NCI-H146 treated with DMSO at 0.1 percent for 48 hours (cell line): ENCODE measurements around the gene SLC4A4.

Experiments
- DNase-seq: peaks from one replicate; lab custom pipeline; 2025; ENCODE audit not compliant: unreplicated experiment; lab: John Stamatoyannopoulos, UW

The SLC4A4 gene

DNA sequence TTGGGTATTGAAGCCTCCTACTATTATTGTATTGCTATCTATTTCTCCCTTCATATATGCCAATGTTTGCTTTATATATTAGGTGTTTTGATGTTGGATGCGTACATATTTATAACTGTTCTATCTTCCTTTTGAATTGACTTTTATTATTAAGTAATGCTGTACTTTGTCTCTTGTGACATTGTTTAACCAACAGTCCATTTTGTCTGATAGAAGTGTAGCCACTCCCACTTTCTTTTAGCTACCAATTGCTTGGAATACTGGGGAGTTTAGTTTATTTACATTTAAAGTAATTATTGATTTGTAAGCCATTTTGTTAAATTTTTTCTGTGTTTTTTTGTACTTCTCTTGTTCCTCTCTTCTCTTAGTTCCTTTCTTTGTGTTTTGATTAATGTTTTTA, 249.2 kb downstream of the SLC4A4 start:
- DNase-seq = no peak

DNA sequence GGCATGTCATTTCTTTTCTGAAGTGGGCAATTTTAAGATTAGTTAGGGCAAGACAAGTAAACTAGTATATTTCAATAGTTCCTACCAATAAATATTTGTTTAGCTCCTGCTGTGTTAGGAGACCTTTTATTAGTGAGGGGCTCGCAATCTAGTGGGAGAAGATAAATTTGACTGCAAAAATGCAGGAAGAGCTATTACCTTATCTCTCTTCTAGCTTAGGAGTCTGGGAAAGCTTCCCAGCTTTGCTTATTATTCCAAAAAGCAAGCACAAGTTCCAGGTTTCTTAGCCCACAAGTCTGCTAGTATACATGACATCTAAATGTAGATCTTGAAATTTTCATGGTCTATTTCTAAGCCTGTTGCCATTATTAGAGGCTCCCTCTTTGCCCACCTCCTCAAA, 254.0 kb downstream of the SLC4A4 start:
- no peak for DNase-seq

DNA sequence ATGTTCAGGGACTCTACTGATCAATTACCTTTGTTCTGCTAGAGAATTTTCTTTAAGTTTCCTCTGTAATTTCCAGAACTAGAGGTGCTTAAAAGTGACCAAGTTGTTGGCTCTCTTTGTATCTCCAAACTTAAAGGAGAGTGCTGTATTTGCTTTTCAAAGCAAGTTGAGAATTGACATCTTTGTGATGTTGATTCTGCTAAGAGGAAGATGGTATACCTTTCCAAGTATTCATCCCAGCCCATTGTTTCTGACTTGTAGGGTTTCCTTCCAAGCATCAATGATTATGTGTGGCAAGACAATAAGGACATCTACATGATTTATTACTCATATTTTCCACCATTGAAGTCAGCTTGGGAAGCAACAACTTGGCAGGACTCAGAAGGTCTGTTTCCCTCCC, 254.5 kb downstream of the SLC4A4 start:
- DNase-seq = no peak

DNA sequence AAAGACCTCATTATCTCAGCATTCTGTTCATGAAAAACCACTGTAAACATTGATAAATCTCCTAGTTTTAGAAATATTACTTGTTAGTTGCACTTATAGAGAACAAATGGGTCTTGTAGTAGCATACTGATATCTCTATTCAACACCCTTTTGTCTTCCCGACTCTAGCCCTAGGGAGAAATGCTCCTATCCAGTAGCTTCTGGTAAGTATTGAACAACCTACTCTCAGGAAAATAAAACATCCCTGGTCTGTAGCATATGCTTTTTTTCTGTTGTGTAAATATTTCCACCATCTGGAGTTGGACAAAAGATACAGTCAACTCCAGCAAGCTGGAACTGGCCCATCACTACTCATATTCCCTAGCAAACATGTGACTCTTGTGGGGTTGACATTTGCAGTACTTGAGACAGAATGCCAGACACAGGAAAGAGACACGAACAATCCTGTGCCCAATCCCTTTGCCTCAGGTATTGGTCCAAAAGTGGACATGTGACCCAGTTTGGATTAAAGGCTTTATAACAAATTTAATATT, 256.8 kb downstream of the SLC4A4 start:
- DNase-seq = no peak

DNA sequence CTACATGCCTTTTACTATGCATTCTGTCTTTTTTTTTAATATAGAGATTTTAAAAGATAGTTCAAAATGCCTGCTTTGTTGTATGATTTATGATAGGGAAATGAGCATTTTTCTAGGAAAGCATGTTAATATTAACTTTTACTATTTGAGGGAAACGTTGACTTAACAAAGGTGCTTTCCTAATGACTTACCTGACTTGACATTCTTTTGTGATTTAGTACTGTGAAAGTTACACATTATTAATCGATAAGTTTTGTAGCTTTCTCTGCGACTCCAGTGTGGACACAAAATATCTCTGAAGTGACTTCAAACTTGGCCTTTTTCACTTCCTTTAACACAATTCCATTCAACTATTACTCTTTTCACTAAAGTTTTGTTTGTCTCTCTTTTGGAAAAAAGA, 260.8 kb downstream of the SLC4A4 start:
- DNase-seq = no peak

DNA sequence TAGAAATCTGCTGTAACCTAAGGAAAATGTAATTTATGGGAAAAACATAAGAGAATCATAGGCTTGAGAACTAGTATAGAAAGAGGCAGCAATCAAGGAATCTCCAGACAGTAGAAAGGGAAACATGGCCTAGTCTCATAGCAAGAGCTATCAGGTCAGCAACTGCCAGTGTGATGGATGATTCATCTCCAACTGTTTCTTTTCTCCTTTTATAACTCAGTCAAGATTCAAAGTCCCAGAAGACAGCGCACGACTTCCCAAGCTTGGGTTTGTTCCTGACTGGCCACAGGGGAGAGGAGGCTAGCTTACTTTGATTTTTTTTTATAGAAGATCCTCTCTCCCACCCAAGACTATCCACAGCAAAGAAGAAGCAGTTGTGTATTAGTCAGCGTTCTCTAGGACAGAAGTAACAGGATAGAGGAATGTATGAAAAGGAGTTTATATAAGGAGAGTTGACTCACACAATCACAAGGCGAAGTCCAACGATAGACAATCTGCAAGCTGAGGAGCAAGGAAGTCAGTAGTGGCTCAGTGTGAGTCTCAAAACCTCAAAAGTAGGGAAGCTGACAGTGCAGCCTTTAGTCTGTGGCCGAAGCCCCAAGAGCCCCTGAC, 263.6 kb downstream of the SLC4A4 start:
- DNase-seq = no peak

DNA sequence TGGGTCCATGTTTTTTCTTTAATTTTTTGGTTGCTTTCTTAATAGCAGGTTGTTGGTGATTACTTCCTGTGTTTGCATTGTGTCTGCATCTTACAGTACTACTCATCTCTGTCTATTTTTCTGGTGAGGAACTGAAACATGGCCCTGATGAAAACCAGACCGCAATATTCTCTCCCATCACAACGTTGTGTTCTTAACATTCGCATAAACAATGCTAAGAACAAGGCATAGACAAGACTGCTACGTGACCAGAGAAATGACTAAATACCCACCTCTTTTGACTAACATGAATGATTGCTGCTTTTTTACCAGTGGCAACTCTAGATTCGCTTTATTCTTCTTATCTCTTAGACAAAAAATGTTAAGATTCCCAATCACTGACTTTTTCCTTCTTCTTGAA, 266.0 kb downstream of the SLC4A4 start:
- DNase-seq = no peak

DNA sequence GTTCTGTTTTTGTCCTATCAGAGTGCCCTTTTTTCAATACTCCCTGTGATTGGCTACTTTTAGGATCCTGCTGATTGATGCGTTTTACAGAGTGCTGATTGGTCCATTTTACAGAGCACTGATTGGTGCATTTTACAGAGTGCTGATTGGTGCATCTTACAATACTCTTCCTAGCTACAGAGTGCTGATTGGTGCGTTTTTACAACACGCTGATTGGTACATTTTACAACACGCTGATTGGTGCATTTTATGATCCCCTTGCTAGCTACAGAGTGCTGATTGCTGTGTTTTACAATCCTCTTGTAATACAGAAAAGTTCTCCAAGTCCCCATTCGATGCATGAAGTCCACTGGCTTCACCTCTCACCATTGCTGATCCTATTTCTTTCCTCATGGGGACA, 268.3 kb downstream of the SLC4A4 start:
- DNase-seq = no peak

DNA sequence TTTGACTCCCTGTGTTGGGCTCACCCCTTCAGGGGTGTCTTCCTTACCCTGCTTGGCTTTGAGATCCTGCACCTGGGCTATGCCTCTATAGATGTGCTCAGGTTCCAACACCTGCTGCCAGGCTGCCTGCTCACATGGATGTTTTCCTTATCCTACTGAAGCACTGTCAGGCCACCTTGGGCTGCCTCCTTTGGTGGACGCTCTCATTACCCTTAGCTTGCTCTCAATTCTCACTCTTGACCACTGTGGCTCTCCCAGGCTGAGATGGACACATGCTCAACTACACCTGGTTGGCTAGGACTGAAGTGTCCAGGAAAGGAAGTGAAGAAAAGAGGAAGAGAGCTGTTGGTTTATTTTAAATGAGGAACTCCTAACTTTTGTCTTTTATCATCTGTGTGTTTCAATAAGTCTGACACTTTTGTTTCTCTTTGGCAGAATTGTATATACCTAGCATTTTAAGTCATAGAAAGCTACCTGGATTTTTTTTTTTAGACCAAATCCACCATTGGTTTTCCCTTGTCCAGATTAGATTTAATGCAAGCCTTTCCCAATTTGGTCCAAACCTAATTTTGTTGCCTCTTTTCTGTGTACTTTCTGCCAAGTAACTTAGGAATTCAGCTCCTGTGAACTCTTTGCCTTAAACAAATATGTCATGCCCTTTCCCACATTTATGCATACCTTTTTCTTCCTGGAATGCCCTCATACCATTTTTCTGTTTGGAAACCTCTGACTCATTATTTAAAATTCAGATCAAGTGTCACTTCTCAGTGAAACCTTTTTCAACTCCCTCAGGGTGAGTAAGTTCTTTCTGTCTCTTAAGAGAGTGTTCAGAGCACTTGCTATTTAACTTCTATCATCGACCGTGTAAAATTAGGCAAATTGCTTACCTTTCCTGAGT, 269.2 kb downstream of the SLC4A4 start:
- no peak for DNase-seq

DNA sequence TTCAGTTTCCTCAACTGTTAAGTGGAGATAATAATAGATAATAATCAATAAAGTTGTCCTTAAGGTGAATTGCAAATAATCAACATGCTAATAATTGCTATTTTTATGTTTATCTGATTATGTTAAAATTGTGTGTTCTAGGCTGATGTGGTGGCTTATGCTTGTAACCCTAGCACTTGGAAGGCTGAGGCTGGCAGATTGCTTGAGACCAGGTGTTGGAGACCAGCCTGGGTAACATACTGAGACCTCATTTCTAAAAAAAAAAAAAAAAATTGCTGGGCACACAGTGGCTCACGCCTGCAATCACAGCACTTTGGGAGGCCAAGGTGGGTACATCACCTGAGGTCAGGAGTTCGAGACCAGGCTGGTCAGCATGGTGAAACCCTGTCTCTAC, 269.9 kb downstream of the SLC4A4 start:
- no peak for DNase-seq

DNA sequence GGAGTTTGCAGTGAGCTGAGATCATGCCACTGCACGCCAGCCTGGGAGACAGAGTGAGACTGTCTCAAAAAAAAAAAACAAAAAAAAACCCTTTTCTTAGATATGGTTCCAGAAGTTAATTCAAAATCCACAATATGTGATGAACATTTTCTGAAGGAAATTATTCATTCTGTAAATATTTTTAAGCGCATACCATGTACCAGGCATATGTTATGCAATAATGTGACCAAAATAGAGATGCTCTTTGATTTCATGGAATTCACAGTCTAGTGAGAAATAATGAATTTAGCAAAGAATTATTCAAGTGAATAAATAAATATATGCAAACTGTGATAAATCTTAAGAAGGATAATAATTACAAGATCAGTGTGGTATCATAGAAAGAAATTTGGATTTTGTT, 270.3 kb downstream of the SLC4A4 start:
- DNase-seq = no peak

DNA sequence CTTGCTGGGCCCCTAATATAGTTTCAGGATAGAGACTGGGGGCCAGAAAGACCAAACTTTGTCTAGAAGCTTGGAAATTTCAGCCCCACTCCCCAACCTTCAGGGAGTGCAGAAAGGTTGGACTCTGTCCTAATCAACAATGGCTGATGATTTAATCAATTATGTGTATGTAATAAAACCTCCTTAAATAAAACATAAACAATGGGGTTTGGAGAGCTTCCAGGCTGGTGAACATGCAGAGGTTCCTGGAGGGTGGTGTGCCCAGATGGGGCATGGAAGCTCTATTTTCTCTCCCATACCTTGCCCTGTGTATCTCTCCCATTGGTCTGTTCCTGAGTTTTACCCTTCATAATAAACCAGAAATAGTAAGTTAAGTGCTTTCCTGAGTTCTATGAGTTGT, 270.8 kb downstream of the SLC4A4 start:
- no peak for DNase-seq

DNA sequence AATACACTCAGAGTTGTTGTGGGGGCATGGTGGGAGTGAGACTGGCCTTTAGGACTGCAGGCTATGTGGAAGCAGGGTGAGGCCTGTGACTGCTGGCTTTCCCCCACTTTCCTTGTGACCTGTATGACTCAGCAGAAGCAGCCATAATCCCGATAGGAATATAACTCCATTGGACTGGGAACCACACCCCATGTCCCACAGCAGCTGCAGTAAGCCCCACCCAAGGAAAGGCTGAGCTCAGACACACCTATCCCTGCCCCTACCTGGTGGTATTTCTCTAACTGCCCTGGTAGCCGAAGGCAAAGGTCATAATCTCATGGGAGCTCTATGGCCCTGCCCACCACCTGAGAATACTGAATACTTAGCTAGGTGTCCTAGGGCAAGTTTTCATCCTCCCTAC, 275.8 kb downstream of the SLC4A4 start:
- DNase-seq = no peak

DNA sequence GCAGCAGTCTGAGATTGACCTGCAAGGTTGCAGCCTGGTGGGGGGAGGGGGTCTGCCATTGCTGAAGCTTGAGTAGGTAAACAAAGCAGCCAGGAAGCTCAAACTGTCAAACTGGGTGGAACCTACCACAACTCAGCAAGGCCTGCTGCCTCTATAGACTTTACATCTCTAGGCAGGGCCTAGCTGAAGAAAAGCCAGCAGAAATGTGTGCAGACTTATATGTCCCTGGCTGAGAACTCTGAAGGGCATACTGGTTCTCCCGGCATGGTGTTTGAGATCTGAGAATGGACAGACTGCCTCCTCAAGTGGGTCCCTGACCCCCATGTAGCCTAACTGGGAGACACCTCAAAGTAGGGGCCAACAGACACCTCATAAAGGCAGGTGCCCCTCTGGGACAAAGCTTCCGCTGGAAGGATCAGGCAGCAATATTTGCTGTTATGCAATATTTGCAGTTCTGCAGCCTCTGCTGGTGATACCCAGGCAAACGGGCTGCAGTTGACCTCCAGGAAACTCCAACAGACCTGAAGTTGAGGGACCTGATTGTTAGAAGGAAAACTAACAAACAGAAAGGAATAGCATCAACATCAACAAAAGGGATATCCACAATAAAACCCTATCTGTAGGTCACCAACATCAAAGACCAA, 277.5 kb downstream of the SLC4A4 start:
- DNase-seq = no peak
